GM18499 (cell line): ENCODE data around the gene UBA52.
"Not testable (repeated sequence)": the region's sequence is repeated elsewhere in the genome, so short reads cannot be mapped to it uniquely, and the experiment has no call there.

Experiments used
- ATAC-seq: cut with Tn5 transposase; IDR thresholded peaks from one replicate; pipeline ENCODE4 v1.9.1; 2021; ENCODE audit warnings: moderate number of reproducible peaks; ENCODE audit not compliant: insufficient read depth, unreplicated experiment

UBA52 gene

DNA sequence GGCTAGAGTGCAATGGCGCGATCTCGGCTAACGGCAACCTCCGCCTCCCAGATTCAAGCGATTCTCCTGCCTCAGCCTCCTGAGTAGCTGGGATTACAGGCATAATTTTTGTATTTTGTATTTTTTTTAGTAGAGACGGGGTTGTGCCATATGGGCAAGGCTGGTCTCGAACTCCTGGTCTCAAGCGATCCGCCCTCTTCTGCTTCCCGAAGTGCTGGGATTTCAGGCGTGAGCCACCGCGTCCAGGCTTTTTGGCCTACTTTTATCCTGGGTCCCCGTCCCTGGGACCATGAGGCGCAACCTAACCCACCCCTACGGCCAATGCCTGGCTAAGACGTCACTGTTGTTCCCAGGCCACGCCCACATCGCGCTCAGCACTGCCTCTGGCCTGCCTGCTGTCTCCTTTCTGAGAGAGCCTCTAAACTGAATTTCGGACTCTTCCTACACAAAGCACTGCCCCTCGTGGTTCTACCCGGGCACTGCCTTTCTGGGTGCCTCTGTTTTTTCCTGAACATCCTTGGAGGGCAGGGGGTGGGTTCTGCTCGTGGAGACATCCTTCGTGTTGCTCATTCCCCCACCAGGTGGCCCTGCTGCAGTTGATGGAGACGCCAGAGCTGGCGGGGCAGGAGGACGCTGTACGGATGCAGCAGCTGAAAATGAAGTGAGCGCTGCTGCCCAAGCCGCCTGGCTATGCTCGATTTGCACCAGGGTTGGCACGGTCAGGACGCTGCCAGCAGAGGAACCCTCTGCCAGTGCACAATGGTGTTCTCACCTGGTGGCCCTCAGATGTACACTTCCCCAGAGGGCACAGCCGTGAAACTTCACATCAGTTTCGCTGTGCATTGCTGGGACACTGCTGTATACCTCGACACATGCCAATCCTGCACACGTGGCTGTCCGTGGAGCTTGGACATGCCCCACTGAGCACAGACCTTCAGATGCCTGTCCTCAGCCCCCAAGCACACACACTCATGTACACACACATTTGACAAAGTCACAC lies 18.9 kb downstream of the UBA52 start:
- ATAC-seq: no peak

DNA sequence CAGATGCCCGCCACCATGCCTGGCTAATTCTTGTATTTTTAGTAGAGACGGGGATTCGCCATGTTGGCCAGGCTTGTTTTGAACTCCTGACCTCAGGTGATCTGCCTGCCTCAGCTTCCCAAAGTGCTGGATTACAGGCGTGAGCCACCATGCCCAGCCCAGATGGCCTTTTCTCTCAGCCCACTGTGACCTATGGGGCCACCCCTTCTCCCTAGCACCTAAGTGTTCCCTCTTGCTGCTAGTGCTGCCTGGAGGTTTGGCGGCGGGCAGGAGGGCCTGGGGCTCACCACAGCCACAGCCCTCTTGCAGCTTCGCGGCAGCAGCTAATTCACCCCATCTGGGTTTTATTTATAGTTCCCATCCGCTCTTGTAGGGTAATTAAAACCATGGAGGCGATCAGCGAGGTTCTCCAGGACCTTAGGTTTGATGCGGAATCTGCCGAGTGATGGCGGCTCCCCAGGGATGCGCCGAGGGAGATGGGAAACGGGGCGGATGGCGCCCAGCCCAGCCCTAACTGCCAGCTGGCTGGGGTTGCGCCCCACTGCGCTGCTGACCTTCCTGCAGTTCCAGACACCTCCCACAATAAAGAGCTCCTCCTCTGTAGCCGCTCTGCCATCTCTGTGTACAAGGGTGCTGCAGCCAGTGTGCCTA lies 20.2 kb downstream of the UBA52 start:
- no peak for ATAC-seq

DNA sequence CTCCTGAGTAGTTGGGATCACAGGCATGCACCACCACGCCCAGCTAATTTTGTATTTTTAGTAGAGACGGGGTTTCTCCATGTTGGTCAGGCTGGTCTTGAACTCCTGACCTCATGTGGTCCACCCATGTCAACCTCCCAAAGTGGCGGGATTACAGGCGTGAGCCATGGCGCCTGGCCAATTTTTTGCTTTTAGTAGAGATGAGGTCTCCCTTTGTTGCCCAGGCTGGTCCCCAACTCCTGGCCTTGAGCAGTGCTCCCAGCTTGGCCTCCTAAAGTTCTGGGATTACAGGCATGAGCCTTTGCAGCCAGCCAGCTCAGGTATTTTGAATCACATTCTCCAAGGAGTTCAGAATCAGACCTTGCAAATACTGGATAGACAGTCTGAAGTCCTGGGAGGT lies 21.1 kb downstream of the UBA52 start:
- ATAC-seq: not testable (repeated sequence)

DNA sequence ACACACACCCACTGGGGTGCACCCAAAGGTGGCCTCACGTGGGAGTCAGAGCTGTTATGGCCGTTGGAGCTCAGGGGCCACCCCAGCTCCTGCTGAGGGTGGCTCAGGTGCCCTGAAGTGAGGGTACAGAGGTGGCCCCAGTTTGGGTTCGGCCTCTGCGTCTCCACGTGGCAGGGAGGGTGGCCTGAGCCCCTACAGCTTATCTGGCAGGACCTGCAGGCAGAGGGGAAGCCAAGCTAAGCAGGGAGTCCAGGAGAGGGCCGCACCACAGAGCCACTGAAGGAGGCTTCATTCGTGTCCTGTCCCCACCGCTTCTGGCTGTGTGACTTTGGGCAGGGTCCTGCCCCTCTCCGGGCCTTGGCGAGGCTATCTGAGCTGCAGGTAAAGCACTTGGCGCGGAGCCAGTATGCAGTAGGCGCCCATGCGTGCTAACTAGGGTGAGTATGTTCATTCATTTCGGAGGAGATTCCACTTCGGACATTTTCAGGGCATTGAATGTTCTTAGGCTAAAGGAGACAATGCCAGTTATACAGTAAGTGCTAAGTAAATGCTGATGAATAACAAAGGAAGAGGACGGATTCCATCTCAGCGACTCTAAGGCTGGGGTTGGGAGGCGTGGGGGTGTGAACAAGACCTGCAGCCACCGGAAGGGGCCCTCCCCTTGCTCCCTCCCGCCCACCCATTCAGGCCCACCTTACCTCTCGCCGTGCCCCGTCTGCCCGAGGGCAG lies 21.9 kb downstream of the UBA52 start:
- ATAC-seq: no peak

DNA sequence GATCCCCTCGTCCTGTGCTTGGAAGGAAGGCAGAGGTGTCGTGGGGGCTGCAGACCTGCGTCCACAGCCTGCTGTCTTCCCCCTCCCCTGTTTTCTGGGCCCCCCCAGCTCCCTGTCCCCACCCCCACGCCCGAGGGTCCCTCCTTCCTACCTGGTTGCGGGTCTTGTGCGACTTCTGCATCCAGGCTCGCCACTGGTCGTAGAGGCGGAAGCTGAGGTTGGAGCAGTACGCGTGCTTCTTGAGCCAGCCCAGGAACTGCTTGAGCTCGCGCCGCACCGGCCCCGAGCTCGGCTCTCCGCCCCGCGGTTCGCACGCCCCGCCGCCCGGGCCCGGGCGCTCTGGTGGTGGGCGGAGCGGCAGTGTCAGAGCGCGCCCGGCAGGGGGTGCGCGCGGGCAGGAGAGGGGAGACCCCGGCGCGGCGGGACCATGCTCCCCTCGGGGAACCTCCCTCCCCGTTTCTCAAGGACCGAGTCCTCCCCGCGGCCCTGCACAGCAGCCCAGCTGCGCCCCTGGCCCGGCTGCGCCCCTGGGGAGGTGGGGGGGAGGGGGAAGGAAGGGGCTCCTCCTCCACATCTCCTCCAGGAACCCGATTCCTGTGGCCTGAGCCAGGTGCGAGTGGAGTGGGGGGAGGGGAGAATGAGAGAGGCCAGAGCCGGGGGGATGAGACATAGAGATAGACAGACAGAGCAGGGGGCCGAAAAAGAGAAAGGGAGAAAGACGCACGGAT lies 22.6 kb downstream of the UBA52 start:
- ATAC-seq: no peak

DNA sequence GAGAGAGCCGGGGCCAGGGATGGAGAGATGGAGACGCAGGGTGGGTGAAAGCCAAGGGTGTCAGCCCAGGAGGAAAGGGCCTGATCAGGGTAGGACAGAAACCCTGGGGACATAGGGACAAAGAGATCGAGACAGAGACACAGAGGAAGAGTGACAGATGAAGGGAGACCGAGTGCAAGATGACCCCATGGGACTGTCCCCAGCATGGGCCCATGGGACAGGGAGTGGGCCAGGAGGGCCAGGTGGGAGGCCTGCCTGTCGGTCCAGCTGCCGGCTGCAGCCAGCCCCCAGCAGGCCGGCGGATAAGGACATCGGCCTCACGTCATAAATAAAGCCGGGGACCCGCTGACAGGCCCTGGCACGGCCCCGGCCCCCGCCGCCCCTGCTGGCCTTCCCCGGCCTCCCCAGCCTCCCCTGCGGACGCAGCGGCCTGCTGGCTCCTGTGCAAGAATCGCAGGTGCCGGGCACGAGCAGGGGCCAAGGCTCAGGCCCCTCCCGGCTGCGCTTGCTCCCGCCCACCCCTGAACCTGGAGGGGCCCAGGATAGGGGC lies 23.2 kb downstream of the UBA52 start:
- no peak for ATAC-seq

DNA sequence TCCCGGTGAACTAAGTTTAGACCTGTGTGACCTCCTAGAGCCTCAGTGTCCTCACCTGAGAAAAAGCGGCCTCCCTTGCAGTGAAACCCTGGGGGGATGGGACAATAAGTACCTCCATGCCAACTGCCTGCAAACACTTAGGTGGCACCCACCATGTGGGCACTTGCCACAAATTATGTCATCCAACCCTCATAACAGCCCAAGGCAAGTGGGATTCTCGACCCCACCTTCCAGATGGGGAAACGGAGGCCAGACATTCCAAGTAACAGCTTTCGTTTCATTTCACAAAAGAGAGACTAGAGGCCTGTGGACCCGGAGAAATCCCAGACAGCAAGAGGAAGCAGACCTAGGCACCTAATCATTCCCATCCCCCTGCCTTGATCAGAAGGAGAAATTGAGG lies 23.8 kb downstream of the UBA52 start:
- ATAC-seq: no peak

DNA sequence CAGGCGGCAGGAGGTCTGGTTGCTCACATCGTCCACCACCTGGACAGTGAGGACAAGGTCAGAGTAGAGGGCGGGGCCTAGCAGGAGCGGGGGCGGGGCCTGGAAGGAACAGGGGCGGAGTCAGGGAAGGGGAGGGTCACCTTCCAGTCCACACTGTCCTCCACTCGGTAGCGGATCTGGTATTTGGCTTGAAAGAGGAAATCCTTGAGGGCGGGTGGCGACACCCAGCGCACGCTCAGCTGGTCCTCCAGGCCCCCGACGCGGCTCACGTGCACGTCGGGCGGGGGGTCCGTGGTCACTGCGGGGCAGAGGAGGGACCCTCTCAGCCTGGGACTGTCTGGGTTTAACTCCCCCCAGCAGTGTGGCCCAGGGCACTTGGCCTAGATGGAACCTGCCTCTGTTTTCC lies 25.1 kb downstream of the UBA52 start:
- no peak for ATAC-seq

DNA sequence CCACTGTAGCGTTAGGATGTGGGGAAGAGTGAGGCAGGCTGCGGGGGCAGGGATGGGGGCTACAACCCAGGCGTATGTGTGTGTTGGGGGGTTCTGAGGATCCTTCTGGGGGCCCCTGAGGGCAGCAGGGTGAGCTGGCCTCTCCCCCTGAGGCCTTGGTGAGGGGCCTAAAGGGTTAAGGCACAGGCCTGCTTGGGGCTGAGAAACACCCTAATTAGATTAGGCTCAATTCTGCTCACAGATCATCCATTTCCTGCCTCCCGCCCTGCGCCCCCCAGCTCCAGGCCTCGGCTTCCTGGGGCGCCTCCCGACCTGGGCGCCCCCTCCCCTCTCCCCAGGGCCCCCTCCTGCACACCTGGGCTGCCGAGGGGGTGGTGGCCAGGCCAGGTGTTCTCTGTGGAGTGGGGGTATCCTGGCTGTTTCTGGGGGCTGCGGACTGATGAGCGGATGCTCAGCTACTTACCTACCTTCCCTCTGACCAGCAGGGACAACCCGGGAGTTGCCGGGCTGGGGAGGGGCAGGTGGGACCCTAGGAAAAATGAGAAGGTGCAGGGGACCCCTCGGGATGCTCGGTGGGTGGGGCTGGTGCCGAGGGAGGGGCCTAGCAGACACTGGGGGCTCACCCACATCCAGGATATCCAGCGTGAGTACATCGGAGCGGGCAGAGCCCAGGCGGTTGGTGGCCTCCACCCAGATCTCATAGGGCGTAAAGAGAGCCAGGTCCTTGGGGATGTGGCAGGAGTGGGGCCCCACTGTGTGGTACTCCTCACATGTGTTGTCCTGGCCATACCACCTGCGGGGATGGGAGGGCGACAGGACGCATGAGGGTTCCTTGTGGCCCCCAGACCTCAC lies 26.4 kb downstream of the UBA52 start:
- no peak for ATAC-seq

DNA sequence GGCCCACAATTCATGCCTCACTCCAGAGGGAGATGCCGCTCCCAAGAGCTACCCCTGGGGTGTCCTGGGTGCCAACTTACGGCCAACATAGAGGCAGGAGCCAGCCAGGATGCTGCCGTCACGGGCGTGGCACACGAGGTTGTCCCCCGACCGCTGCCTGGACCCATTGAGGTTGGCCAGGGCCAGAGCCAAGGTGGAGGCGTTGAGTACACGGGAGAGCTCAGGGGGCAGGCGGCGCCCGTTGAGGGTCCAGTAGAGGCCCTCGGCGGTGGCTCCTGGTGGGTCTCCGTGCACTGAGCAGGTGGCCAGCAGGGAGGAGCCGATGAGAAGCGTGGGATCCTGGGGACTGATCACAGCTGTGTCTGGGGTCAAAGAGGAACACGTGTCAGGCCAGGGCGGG lies 27.8 kb downstream of the UBA52 start:
- ATAC-seq: no peak

DNA sequence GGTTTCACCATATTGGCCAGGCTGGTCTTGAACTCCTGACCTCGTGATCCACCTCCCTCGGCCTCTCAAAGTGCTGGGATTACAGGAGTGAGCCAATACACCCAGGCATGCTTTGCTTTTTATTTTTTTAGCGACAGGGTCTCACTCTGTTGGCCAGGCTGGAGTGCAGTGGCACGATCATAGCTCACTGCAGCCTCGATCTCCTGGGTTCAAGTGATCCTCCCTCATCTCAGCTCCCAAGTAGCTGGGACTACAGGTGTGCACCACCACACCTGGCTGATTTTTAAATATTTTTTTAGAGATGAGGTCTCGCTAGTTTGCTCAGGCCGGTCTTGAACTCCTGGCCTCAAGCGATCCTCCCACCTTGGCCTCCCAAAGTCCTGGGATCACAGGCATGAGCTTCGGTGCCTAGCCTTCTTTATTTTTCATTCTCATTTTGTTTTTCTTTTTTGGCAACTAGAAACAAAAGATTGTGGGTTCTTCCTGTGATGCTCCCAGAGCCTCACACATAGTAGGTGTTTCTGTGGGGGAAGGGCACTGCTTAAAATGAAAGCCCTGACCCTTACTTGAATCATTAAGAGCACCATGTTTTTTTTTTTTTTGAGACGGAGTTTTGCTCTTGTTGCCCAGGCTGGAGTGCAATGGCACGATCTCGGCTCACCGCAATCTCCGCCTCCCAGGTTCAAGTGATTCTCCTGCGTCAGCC lies 29.2 kb downstream of the UBA52 start:
- ATAC-seq: not testable (repeated sequence)

DNA sequence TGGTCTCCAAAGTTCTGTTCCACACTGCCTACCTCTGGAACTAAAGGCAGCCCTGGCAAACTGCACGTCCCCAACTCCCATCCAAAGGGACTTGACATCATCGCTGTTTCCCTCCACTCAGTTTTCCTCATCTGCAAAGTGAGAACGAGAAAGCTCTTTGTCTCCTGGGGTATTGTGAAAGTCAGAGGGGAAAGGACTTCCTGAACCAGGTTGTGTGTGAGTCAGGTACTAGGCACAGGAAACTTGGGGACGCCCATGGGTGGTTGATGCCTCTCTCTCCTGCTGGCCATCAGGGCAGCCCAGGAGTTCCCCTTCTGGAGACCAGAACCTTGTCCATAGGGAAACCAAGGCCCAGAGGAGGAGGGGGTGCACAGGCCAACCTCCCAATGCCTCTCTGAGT lies 30.2 kb downstream of the UBA52 start:
- no peak for ATAC-seq

DNA sequence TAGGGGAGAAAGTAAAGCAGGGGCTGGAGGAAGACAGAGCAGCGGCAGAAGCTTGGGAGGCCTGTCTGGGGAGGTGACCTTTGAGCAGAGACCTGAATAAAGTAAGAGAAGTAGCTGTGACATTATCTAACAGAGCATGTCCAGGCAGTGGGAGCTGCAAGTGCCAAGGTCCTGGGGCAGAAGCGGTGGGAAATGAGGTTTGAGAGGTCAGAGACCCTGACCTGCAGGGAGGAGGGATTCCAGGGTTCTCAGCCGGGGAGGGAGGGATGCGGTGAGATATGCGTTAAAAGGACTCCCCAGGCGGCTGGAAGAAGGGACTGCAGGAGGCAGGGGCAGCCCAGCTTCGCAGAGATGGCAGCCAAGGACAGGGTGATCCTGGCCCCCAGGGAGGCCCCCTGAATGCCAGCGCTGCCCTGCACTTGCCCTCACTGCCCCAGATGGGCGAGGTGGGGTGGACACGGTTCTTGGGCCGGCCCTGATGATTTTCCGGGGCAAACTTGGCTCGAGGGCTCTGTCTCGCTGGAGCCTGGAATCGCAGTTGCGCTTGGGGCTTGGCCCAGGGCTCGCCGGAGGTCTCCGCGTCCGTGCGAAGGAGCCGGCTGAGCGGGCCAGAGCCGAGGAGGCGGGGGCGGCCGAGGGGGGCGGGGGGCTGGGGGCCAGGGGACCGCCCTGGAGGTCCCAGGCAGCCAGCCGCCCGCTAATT lies 31.7 kb downstream of the UBA52 start:
- no peak for ATAC-seq

DNA sequence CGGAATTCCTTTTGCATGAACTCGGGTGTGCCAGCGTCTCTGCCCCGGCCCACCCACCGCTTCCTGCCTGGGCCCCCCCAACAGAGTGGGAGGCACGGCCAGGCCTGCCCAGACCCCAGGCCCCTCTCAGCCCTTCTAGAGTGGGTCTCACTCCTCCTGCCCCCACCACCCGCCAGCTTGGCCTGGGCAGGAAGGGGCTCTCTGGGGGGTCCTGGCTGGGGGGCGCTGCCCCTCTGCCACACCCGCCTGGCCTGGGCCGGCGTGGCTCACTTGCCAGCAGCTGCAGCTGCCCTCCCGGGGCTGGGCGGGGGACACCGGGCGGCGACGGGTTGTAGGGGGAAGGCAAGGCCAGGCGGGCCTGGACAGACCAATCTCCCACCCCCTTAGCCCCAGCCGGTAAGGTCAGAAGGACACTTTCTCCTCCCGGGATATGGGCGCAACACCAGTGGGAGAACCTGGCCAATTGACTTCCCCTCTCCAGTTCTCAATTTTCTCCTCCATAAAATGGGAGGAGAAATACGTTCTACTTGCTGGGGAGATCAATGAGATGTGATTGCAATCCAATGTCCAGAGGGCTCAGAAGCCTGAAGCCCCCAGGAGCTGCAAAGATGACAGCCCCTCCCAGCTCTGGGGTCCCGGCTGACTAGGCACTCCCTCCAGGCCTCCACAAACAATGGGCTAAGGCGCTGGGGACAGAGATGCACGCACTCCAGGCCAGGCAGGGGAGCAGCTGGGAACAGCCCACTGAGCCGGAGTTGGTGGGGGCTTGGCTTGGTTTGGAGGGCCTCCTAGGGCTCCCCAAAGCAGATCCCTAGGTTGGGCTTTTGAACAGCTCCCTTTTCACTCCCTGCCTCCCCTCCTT lies 32.5 kb downstream of the UBA52 start:
- ATAC-seq: no peak

DNA sequence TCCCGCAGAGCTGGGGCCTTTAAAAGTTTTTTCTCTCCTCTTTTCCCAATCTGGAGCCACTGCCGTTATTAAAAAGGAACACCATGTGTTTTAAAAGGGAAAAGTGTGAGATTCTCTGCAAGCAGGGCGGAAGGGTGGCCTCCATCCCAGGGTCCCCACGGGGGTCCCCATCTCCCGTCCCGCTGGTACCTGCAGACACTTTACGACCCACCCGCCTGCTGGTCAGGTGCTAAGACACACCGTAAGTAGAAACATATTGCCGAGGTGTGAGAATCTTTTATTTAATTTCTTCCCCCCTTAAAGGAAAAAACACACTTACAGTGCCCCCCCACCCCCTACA lies 33.1 kb downstream of the UBA52 start:
- no peak for ATAC-seq

DNA sequence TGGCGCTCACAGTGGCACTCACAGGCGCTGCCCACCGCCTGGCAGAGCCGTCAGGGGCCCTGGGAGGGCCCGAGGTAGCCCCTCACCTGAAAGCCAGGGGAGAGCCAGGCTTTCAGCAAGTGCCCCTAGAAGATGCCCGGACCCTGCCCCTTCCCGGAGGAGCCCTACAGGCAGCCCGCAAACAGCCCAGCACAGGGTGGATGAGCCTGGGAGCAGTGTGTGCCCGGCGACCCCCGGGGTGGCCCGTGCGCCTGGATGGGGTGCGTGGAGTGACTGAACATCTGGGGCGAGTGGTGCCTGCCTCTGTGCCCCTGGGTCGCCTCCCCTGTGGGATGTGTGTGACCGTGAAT lies 33.5 kb downstream of the UBA52 start:
- ATAC-seq: no peak

DNA sequence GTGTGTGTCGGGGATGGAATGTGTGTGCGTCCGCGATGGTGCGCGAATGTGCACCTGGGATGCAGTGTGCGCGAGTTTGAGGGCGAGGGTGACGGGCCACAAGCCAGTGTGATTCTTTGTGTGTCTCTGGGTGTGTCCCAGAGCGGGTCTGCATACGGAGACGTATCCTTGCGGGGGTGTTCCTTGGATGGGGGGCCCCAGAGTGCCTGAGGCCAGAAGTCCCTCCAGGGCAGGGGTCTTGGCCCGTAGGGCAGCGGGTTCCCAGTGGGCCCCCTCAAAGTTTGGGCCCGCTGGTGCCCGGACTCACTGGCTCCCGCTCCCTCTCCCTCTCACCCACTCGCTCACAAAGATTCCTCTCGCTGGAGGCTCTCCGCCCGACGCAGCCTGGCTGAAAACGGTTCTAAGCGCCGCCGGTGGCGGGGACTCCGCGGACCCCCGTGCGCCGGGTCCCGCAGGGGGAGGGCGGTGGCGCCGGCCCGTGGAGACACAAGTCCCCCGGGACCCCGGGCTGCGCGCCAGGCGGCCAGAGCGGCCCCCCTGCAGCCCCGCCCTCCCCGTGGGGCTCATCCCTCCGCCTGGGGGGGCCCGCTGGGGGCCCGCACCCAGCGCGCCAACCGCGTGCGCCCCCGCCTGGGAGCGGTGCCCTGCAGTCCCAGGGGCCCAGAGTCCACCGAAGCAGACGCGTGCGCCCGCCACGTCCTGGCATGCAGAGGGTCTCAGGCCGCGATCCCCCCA lies 34.1 kb downstream of the UBA52 start:
- ATAC-seq: no peak
